GM10266 (cell line): Measurements from ENCODE around the gene UBE2I.

ENCODE experiments used
- DNase-seq: peaks from one replicate; pipeline ENCODE4 v3.0.0; 2012; ENCODE audit errors: extremely low spot score
- CTCF ChIP-seq: IDR thresholded peaks from 2 replicates; pipeline ENCODE4 v1.5.1; 2012; ENCODE audit warnings: mild to moderate bottlenecking, low read depth; ENCODE audit not compliant: control insufficient read depth, insufficient read depth; ENCODE audit errors: missing control alignments

UBE2I gene

GRCh38 chr16:1272453-1273198 lies 36.8 kb upstream of the UBE2I start:
- TF ChIP-seq CTCF: no peak
- no peak for DNase-seq

DNA sequence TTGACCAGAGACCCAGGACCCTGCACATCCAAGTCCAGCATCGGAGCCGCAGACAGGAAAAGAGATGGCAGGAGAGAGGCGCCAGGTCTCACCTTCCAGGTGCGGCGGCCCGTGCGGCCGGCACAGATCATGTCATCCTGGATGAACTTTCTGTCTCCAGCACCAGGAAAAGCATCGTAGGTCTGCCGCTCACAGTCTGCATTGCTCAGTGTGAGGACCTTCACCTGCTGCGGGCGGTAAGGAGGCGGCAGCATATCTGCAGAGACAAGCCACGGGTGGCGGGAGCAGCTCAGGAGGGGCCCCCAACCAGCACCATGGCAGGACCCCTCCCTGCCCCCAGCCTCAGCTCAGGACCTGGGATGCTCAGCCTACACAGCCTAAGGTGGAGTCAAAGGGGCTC lies 35.6 kb upstream of the UBE2I start:
- no peak for DNase-seq
- TF ChIP-seq CTCF: no peak

DNA sequence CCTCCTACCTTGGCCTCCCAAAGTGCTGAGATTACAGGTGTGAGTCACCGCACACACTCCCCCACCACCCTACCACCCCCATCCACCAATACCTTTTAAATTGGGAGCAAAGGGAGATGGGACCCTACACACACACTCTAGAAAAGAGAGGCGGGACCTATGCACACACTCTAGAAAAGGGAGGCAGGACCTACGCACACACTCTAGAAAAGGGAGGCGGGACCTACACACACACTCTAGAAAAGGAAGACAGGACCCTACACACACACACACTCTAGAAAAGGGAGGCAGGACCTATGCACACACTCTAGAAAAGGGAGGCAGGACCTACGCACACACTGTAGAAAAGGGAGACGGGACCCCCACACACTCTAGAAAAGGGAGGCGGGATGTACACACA lies 34.7 kb upstream of the UBE2I start:
- TF ChIP-seq CTCF: no peak
- DNase-seq: no peak

DNA sequence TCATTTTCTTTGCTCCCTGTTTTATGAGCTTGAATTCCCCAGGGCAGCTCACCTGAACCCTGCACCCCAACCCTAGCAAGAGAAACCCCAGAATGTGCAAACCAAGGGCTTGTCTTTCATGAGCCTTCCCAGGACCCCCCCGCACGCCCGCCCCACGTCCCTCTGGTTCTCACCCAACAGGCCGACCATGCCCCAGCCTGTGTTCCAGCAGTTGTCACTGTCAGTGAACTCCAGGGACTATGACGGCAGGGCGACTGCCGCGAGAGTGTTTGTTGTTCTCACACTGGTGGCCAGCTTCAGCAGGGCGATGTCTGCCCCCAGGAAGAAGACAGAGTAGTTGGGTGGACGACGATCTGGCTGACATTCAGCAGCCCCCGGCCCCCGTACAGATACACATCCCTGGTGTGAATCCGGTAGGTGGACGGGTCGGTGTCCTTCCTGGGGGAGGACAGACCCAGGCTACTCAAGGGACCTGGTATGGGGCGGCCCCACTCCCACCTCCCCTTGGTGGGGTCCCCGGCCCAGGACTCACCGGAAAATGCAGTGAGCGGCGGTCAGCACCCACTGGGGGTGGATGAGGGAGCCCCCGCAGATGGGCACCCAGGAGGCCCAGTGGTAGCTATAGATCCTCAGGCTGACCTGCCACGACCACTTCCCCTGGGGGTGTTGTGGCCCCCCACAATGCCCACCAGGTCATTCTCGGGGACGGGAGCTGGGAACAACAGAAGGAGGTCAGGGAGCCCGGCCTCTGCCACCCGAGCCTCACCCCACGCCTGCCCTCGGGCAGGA lies 33.5 kb upstream of the UBE2I start:
- TF ChIP-seq CTCF: no peak

GRCh38 chr16:1276580-1276878 lies 32.9 kb upstream of the UBE2I start:
- TF ChIP-seq CTCF: no peak
- no peak for DNase-seq

More for the DNA sequence above, 33.5 kb upstream of the UBE2I start:
- DNase-seq: no peak

- no peak for TF ChIP-seq CTCF
- no peak for DNase-seq
Measured at GRCh38 chr16:1277151-1277598, 32.3 kb upstream of the UBE2I start.
